ENCODE data around the gene PHTF2.

Gene PHTF2

DNA sequence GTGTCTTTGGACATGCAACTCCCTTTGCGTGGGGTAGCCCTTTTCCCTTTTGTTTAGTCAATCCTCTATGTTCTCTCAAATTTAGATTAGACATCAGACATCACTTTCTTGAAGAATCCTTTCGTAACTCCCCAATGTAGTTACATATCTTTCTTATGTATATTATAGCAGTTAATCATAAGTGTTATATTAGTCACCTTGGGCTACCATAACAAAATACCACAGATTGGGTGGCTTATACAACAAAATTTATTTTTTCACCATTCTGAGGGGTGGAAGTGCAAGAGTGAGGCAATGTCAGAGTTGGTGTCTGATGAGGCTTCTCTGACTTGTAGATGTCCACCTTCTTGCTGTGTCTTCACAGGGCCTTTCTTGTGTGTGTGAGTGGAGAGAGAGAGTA is 105.7 kb downstream of the PHTF2 start:
- Histone ChIP-seq H3K9me3 (ENCODE audit: control insufficient read depth, insufficient read depth, low read length) (no peaks in the 10 kb centered on the region), H3K9ac (ENCODE audit: low read depth, low read length) (no peak overlapping the region), H3K36me3 (ENCODE audit: control insufficient read depth, insufficient read depth, low read length) (no peaks in the 10 kb centered on the region), H3K4me1 (ENCODE audit: control insufficient read depth, insufficient read depth, low read length) (no peaks in the 10 kb centered on the region), H3K27me3 (ENCODE audit: control insufficient read depth, insufficient read depth, low read length) (no peaks in the 10 kb centered on the region), H3K27ac (ENCODE audit: low read depth, low read length) (no peak overlapping the region), H3K4me3 (ENCODE audit: low read depth, low read length) (no peak overlapping the region)

DNA sequence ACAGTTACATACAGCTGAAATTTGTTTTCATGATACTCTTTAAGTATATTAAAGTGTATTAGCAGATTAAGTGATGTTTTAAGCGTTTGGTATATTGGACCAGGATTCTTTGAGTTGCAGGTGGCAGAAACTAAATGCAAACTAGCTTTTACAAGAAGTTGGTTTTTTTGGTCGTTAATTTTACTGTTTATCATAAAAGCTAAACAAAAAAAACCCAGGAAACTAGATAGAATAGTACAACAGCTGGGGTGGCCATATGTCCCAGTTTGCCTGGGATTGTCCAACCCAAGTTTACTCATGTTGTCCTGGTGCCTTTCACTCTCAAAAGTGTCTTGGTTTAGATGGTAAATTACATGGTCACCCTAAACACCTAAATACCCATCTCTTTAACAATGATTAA is 108.7 kb downstream of the PHTF2 start:
- no peak overlapping the region for H3K27ac ChIP-seq (ENCODE audit: low read depth, low read length)
- H3K27me3 ChIP-seq (ENCODE audit: control insufficient read depth, insufficient read depth, low read length), result no peaks in the 10 kb centered on the region
- H3K4me1 ChIP-seq (ENCODE audit: control insufficient read depth, insufficient read depth, low read length), result no peaks in the 10 kb centered on the region
- H3K9me3 ChIP-seq (ENCODE audit: control insufficient read depth, insufficient read depth, low read length), result no peaks in the 10 kb centered on the region
- H3K9ac ChIP-seq (ENCODE audit: low read depth, low read length), result no peak overlapping the region
- H3K4me3 ChIP-seq (ENCODE audit: low read depth, low read length), result no peak overlapping the region
- H3K36me3 ChIP-seq (ENCODE audit: control insufficient read depth, insufficient read depth, low read length), result no peaks in the 10 kb centered on the region; the same call in 1 of the 2 replicates

DNA sequence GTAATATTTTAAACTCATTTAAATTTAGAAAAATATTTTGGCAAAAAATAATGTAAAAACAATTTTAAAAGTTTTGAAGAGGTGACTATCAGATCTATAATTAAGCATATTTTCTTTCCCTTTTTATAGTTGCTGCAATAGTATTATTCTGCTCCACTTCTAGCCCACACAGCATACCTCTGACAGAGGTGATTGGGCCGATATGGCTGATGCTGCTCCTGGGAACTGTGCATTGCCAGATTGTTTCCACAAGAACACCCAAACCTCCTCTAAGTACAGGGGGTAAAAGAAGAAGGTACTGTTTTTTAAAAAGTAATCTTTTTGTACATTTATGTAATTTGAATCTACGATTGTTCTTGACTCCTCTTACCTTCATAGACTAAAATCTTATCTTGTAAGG is 110.1 kb downstream of the PHTF2 start:
- no peak overlapping the region for H3K4me3 ChIP-seq (ENCODE audit: low read depth, low read length)
- H3K9me3 ChIP-seq (ENCODE audit: control insufficient read depth, insufficient read depth, low read length), result no peaks in the 10 kb centered on the region
- H3K36me3 ChIP-seq (ENCODE audit: control insufficient read depth, insufficient read depth, low read length), result no peaks in the 10 kb centered on the region; the same call in 1 of the 2 replicates
- no peak overlapping the region for H3K9ac ChIP-seq (ENCODE audit: low read depth, low read length)
- no peaks in the 10 kb centered on the region for H3K4me1 ChIP-seq (ENCODE audit: control insufficient read depth, insufficient read depth, low read length)
- H3K27me3 ChIP-seq (ENCODE audit: control insufficient read depth, insufficient read depth, low read length), result no peaks in the 10 kb centered on the region
- H3K27ac ChIP-seq (ENCODE audit: low read depth, low read length), result no peak overlapping the region

DNA sequence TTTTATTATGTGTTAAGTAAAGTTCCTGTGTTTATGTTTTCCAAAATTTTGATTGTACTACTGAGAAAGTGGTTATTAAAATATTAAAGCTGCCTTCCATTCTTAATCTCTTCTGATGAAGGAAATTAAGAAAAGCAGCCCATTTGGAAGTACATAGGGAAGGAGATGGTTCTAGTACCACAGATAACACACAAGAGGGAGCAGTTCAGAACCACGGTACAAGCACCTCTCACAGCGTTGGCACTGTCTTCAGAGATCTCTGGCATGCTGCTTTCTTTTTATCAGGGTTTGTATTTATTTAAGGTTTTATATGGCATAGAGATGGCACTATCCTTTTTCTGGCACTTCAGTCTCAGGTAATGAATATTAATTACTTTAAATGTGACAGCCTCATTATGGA is 111.6 kb downstream of the PHTF2 start:
- H3K4me1 ChIP-seq (ENCODE audit: control insufficient read depth, insufficient read depth, low read length), result no peaks in the 10 kb centered on the region

DNA sequence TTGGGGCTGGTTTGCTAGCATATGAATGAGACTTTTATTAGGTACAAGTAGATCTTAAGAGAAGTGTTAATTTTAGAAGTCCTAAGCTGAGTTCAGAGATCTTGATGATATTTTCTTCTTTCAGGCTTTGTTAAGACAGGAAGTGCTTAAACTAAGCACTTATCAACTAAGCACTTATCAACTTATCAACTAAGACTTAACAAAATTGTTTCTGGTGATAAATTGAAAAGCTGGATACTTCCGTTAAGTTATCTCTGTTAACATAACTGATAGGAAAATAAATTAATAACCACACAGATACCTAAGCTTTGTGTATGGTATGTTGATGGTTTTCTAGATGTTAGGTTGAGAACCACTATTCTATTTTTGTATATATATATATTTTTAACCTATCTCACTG is 113.7 kb downstream of the PHTF2 start:
- Histone ChIP-seq H3K4me3 (ENCODE audit: low read depth, low read length) (no peak overlapping the region), H3K4me1 (ENCODE audit: control insufficient read depth, insufficient read depth, low read length) (no peaks in the 10 kb centered on the region), H3K27ac (ENCODE audit: low read depth, low read length) (no peak overlapping the region), H3K9ac (ENCODE audit: low read depth, low read length) (no peak overlapping the region), H3K36me3 (ENCODE audit: control insufficient read depth, insufficient read depth, low read length) (no peaks in the 10 kb centered on the region; the same call in 1 of the 2 replicates), H3K9me3 (ENCODE audit: control insufficient read depth, insufficient read depth, low read length) (no peaks in the 10 kb centered on the region), H3K27me3 (ENCODE audit: control insufficient read depth, insufficient read depth, low read length) (no peaks in the 10 kb centered on the region)

More for the DNA sequence above, 111.6 kb downstream of the PHTF2 start:
- Histone ChIP-seq H3K36me3 (ENCODE audit: control insufficient read depth, insufficient read depth, low read length) (no peaks in the 10 kb centered on the region; the same call in 1 of the 2 replicates), H3K9me3 (ENCODE audit: control insufficient read depth, insufficient read depth, low read length) (no peaks in the 10 kb centered on the region), H3K27me3 (ENCODE audit: control insufficient read depth, insufficient read depth, low read length) (no peaks in the 10 kb centered on the region), H3K27ac (ENCODE audit: low read depth, low read length) (no peak overlapping the region), H3K9ac (ENCODE audit: low read depth, low read length) (no peak overlapping the region), H3K4me3 (ENCODE audit: low read depth, low read length) (no peak overlapping the region)

DNA sequence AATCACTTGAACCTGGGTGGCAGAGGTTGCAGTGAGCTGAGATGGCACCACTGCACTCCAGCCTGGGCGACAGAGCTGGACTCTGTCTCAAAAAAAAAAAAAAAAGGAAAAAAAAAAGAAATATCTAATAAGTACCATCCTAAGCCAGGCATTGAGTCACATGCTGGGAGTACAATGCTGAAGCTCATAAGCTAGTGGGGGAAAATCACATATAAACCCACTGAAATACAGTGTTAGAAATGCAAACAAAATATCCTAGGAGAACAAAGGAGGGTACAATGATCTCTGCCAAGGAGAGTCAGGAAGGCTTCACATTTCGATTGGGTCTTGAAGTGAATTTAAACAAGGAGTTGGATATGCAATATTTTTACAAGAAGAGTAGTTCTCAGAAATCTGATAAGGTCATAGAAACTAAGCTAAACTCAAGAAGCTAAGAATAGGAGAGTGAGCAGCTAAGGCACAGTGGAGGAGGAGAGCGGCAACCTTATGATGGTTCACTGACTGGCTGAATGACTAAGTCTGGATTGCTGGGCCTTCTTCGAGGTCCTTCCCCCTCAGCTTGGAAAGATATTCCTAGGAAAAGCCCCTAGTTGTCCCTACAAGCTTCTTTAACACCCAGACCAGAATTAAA is 115.5 kb downstream of the PHTF2 start:
- no peaks in the 10 kb centered on the region for H3K4me1 ChIP-seq (ENCODE audit: control insufficient read depth, insufficient read depth, low read length)
- no peaks in the 10 kb centered on the region for H3K27me3 ChIP-seq (ENCODE audit: control insufficient read depth, insufficient read depth, low read length)
- H3K36me3 ChIP-seq (ENCODE audit: control insufficient read depth, insufficient read depth, low read length), result no peaks in the 10 kb centered on the region; the same call in 1 of the 2 replicates
- no peak overlapping the region for H3K27ac ChIP-seq (ENCODE audit: low read depth, low read length)
- H3K9me3 ChIP-seq (ENCODE audit: control insufficient read depth, insufficient read depth, low read length), result no peaks in the 10 kb centered on the region
- no peak overlapping the region for H3K9ac ChIP-seq (ENCODE audit: low read depth, low read length)
- H3K4me3 ChIP-seq (ENCODE audit: low read depth, low read length), result no peak overlapping the region

DNA sequence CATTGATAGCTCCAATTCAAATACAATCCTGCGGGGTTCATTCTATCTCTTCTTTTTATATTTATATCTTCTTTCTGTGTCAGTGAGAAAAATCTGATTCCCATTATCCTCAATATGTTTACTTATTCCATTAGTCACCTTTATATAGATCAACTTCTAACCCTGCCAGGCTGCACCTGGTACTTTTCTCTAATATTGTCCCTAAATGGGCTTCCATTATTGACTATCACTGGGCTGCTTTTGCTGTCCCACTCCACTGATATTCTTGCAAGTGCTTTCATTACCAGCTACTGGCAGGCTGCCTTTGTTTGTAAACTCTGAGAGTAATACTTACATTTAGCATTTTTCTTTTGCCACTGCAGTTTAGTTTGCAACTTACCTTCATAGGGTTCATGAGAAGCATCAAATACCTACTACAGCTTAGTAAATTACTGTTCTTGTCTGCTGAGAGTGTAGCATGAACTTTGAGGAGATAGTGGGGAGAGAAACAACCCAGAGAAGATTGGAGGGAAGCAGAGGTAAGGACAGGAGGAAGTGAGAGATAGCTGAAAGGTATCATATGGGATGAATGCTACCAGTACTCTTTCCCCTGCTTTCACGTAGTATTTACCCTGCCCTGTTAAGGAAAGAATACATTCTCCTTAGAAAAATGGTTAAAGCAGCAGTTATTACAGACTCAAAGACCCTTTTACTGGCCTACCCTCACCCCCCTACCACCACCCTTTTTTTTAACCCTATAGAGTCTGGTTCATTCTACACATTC is 119.1 kb downstream of the PHTF2 start:
- no peak overlapping the region for H3K4me3 ChIP-seq (ENCODE audit: low read depth, low read length)
- H3K27ac ChIP-seq (ENCODE audit: low read depth, low read length), result no peak overlapping the region
- H3K4me1 ChIP-seq (ENCODE audit: control insufficient read depth, insufficient read depth, low read length), result no peaks in the 10 kb centered on the region
- no peaks in the 10 kb centered on the region for H3K9me3 ChIP-seq (ENCODE audit: control insufficient read depth, insufficient read depth, low read length)
- no peak overlapping the region for H3K9ac ChIP-seq (ENCODE audit: low read depth, low read length)
- peaks cover 2% of the 10 kb centered on the region; the same call in 1 of the 2 replicates for H3K36me3 ChIP-seq (ENCODE audit: control insufficient read depth, insufficient read depth, low read length)
- H3K27me3 ChIP-seq (ENCODE audit: control insufficient read depth, insufficient read depth, low read length), result no peaks in the 10 kb centered on the region

DNA sequence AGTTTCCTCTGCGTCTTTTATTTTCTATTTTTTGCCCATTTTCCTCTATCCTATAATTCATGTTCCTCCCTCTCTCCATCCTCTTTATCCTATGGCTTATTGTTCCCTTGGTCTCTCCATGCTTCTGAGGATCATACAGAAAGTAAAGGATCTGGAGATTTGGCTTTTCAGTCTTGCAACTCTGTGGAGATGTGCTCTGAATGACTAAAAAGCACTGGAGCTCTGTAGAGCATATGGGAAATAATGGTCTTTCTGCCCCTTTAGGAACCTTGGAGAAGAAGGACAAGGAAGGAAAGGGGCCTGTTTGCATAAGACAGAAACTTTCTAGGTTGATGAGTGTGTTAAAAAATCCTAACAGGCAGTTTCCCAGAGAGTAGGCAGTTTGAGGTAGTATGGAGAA is 120.1 kb downstream of the PHTF2 start:
- Histone ChIP-seq H3K27me3 (ENCODE audit: control insufficient read depth, insufficient read depth, low read length) (no peaks in the 10 kb centered on the region), H3K4me1 (ENCODE audit: control insufficient read depth, insufficient read depth, low read length) (no peaks in the 10 kb centered on the region), H3K4me3 (ENCODE audit: low read depth, low read length) (no peak overlapping the region), H3K36me3 (ENCODE audit: control insufficient read depth, insufficient read depth, low read length) (peaks cover 4% of the 10 kb centered on the region; the same call in 1 of the 2 replicates), H3K27ac (ENCODE audit: low read depth, low read length) (no peak overlapping the region), H3K9ac (ENCODE audit: low read depth, low read length) (no peak overlapping the region), H3K9me3 (ENCODE audit: control insufficient read depth, insufficient read depth, low read length) (no peaks in the 10 kb centered on the region)

DNA sequence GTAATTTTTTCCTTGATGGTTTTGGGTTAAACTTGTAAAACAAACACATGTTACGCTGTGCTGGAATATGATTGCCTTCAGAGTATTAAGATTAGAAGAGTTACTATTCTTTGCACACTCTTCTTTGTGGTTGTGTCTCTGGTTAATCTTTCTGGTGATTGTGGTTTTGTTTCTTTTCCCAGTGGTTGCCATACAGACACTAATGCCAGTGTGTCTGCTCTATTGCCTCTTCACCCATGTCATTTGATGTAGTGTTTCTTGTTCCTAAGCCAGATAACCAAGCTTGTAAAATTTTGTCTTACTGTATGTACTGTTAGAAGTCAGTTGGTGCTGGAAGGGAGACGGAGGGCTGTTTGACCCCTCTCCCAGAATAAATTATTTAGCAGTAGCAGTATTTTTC is 124.8 kb downstream of the PHTF2 start:
- Histone ChIP-seq H3K27ac (ENCODE audit: low read depth, low read length) (no peak overlapping the region), H3K9ac (ENCODE audit: low read depth, low read length) (no peak overlapping the region), H3K4me3 (ENCODE audit: low read depth, low read length) (no peak overlapping the region), H3K4me1 (ENCODE audit: control insufficient read depth, insufficient read depth, low read length) (no peaks in the 10 kb centered on the region), H3K36me3 (ENCODE audit: control insufficient read depth, insufficient read depth, low read length) (peaks cover 4% of the 10 kb centered on the region; the same call in 1 of the 2 replicates), H3K9me3 (ENCODE audit: control insufficient read depth, insufficient read depth, low read length) (no peaks in the 10 kb centered on the region), H3K27me3 (ENCODE audit: control insufficient read depth, insufficient read depth, low read length) (no peaks in the 10 kb centered on the region)

DNA sequence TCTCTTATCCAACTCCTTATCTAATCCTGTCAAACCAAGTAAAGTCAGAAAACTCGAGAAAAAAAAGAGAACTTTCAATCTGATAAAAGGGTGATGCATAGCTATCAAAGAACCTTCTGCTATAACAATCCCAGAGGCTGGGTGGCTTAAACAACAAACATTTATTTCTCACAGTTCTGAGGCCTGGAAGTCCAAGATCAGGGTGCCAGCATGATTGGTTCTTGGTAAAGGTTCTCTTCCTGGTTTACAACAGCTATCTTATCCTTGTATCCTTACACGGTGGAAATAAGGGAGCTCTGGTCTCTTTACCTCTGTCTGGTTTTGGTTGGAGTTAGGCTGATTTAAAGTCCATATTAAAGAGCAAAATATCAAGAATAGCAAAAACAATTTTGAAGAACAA is 131.9 kb downstream of the PHTF2 start:
- no peak overlapping the region for H3K27ac ChIP-seq (ENCODE audit: low read depth, low read length)

DNA sequence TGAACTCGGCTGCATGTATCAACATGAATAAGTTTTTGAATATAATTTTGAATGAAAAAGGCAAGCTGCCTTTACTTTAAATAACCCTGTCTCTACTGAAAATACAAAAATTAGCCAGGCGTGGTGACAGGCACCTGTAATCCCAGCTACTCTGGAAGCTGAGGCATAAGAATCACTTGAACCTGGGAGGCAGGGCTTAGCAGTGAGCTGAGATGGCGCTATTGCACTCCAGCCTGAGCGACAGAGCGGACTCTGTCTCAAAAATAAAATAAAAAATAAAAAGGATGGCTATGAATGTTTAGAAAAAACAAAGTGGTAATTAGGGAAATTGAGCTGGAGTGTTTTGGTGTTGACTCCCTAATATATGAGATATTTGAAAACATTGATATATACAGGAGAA is 133.3 kb downstream of the PHTF2 start:
- no peak overlapping the region for H3K27ac ChIP-seq (ENCODE audit: low read depth, low read length)
- H3K27me3 ChIP-seq (ENCODE audit: control insufficient read depth, insufficient read depth, low read length), result no peaks in the 10 kb centered on the region
- H3K9me3 ChIP-seq (ENCODE audit: control insufficient read depth, insufficient read depth, low read length), result no peaks in the 10 kb centered on the region
- H3K4me1 ChIP-seq (ENCODE audit: control insufficient read depth, insufficient read depth, low read length), result peaks cover 13% of the 10 kb centered on the region
- H3K36me3 ChIP-seq (ENCODE audit: control insufficient read depth, insufficient read depth, low read length), result 0 out of 2 replicates have a peak, but pooled peaks cover 3% of the 10 kb centered on the region
- no peak overlapping the region for H3K4me3 ChIP-seq (ENCODE audit: low read depth, low read length)
- H3K9ac ChIP-seq (ENCODE audit: low read depth, low read length), result no peak overlapping the region

More for the DNA sequence above, 131.9 kb downstream of the PHTF2 start:
- H3K4me3 ChIP-seq (ENCODE audit: low read depth, low read length), result no peak overlapping the region
- no peaks in the 10 kb centered on the region for H3K27me3 ChIP-seq (ENCODE audit: control insufficient read depth, insufficient read depth, low read length)
- no peaks in the 10 kb centered on the region for H3K9me3 ChIP-seq (ENCODE audit: control insufficient read depth, insufficient read depth, low read length)
- peaks cover 13% of the 10 kb centered on the region for H3K4me1 ChIP-seq (ENCODE audit: control insufficient read depth, insufficient read depth, low read length)
- H3K9ac ChIP-seq (ENCODE audit: low read depth, low read length), result no peak overlapping the region
- 0 out of 2 replicates have a peak, but pooled peaks cover 3% of the 10 kb centered on the region for H3K36me3 ChIP-seq (ENCODE audit: control insufficient read depth, insufficient read depth, low read length)

Measured in HUES48 (cell line).